Neural cell (in vitro differentiated cells): ENCODE measurements around the gene CPNE4. TPM values are rescaled to one million over a fixed set of nuclear protein-coding genes. Genes with fewer than 3 reads are reported as not detected.

Experiments used
- H2AFZ ChIP-seq: fragments of 200-600, 300-800 bp; sonication (generic), shearing (Covaris generic); 2 replicates; pipeline ENCODE4 v1.6.0; 2014; ENCODE audit warnings: low read depth, mild to moderate bottlenecking, antibody characterized with exemption, low read length, moderate library complexity
- H3F3A ChIP-seq: fragments of 200-600 bp; shearing (Covaris generic); 2 replicates; pipeline ENCODE4 v1.6.1; 2016; ENCODE audit warnings: mild to moderate bottlenecking, moderate library complexity, mixed read lengths, antibody characterized with exemption, low read length; ENCODE audit not compliant: insufficient read depth, poor library complexity, severe bottlenecking
- H3K27ac ChIP-seq: fragments of 200-600, 300-800 bp; sonication (generic), shearing (Covaris generic); 2 replicates; pipeline ENCODE4 v1.5.1; 2014; ENCODE audit warnings: mild to moderate bottlenecking, low read length, moderate library complexity
- H3K27me3 ChIP-seq: fragments of 300-800, 200-600 bp; sonication (generic), shearing (Covaris generic); 2 replicates; pipeline ENCODE4 v1.6.0; 2014; ENCODE audit warnings: mild to moderate bottlenecking, low read depth, low read length, moderate library complexity; ENCODE audit not compliant: insufficient read depth
- H3K36me3 ChIP-seq: fragments of 300-800, 200-600 bp; sonication (generic), shearing (Covaris generic); 2 replicates; pipeline ENCODE4 v1.5.1; 2014; ENCODE audit warnings: mild to moderate bottlenecking, antibody characterized with exemption, low read length, moderate library complexity; ENCODE audit not compliant: insufficient read depth
- H3K4me2 ChIP-seq: fragments of 300-800, 200-600 bp; sonication (generic), shearing (Covaris generic); 2 replicates; pipeline ENCODE4 v1.6.0; 2014; ENCODE audit warnings: mild to moderate bottlenecking, low read length
- H3K4me3 ChIP-seq: fragments of 300-800, 200-600 bp; sonication (generic), shearing (Covaris generic); 2 replicates; pipeline ENCODE4 v1.5.1; 2014; ENCODE audit warnings: mild to moderate bottlenecking, low read length, moderate library complexity
- H3K79me2 ChIP-seq: fragments of 200-600 bp; shearing (Covaris generic); replicated peaks from 2 replicates; pipeline ENCODE4 v1.6.0; 2014; ENCODE audit warnings: mild to moderate bottlenecking, low read length, moderate library complexity; ENCODE audit not compliant: insufficient read depth
- H3K9ac ChIP-seq: fragments of 300-800, 200-600 bp; sonication (generic), shearing (Covaris generic); 2 replicates; pipeline ENCODE4 v1.6.1; 2016; ENCODE audit warnings: mild to moderate bottlenecking, low read length, mixed read lengths
- H3K9me2 ChIP-seq: fragments of 200-600 bp; shearing (Covaris generic); 2 replicates; pipeline ENCODE4 v1.6.1; 2016; ENCODE audit warnings: mild to moderate bottlenecking, low read length, mixed read lengths; ENCODE audit not compliant: insufficient read depth
- H3K9me3 ChIP-seq: fragments of 200-600, 300-800 bp; sonication (generic), shearing (Covaris generic); 2 replicates; pipeline ENCODE4 v1.6.1; 2016; ENCODE audit warnings: mild to moderate bottlenecking, mixed run types, low read length, moderate library complexity, mixed read lengths
- H4K20me1 ChIP-seq: fragments of 200-600 bp; shearing (Covaris generic); 2 replicates; pipeline ENCODE4 v1.6.1; 2016; ENCODE audit warnings: mild to moderate bottlenecking, mixed run types; ENCODE audit not compliant: insufficient read depth
- CTCF ChIP-seq: fragments of 450-650 bp; IDR thresholded peaks from 2 replicates; pipeline ENCODE4 v1.5.1; 2014; ENCODE audit warnings: antibody characterized with exemption, mild to moderate bottlenecking, moderate library complexity; ENCODE audit not compliant: poor library complexity, severe bottlenecking
- EP300 ChIP-seq: fragments of 450-650 bp; conservative IDR thresholded peaks from 2 replicates; pipeline ENCODE4 v1.6.1; 2014; ENCODE audit warnings: antibody characterized with exemption, mild to moderate bottlenecking, moderate library complexity; ENCODE audit not compliant: poor library complexity, severe bottlenecking
- EZH2 ChIP-seq: fragments of 200-600, 300-800 bp; shearing (Covaris generic), sonication (generic); IDR thresholded peaks from 2 replicates; pipeline ENCODE4 v1.6.1; 2014; ENCODE audit warnings: antibody characterized with exemption, low read length, borderline replicate concordance, mild to moderate bottlenecking; ENCODE audit not compliant: insufficient read depth, poor library complexity, severe bottlenecking
- MXI1 ChIP-seq: fragments of 450-650 bp; conservative IDR thresholded peaks from 2 replicates; pipeline ENCODE4 v1.6.1; 2014; ENCODE audit warnings: antibody characterized with exemption, mild to moderate bottlenecking; ENCODE audit not compliant: poor library complexity, severe bottlenecking
- POLR2AphosphoS5 ChIP-seq: IDR thresholded peaks from 2 replicates; pipeline ENCODE4 v1.6.1; 2012
- RAD21 ChIP-seq: fragments of 450-650 bp; conservative IDR thresholded peaks from 2 replicates; pipeline ENCODE4 v1.6.1; 2014; ENCODE audit warnings: antibody characterized with exemption, mild to moderate bottlenecking, moderate library complexity
- REST ChIP-seq: IDR thresholded peaks from 2 replicates; pipeline ENCODE4 v1.6.1; 2012; ENCODE audit warnings: borderline replicate concordance
- SMC3 ChIP-seq: fragments of 450-650 bp; conservative IDR thresholded peaks from 2 replicates; pipeline ENCODE4 v1.6.1; 2014; ENCODE audit warnings: antibody characterized with exemption, mild to moderate bottlenecking, moderate library complexity; ENCODE audit not compliant: poor library complexity
- TAF1 ChIP-seq: IDR thresholded peaks from 2 replicates; pipeline ENCODE4 v1.6.1; 2012; ENCODE audit warnings: low read depth
- polyA plus RNA-seq: library from polyadenylated mRNA; depleted of rRNA; stranded (reverse); fragments of >200 nt; gene quantifications from 2 replicates; pipeline ENCODE4 v1.2.3, GENCODE V29; 2014

CPNE4 gene
- polyA plus RNA-seq, 1 donor from 2014 or later: 0.59 TPM

- H3K4me2 ChIP-seq: no peak overlapping the region
- TF ChIP-seq POLR2AphosphoS5: no peak
- TF ChIP-seq CTCF: no peak
- no peak for TF ChIP-seq EZH2
- TF ChIP-seq EP300: no peak
- no peak for TF ChIP-seq RAD21
- TF ChIP-seq MXI1: no peak
- no peak for TF ChIP-seq REST
- no peak for TF ChIP-seq TAF1
- no peak for TF ChIP-seq SMC3
- H3K27me3 ChIP-seq: no peaks in the 10 kb centered on the region
- peaks cover 4% of the 10 kb centered on the region for H3K9me3 ChIP-seq
- no peak overlapping the region for H3K27ac ChIP-seq
- no peaks in the 10 kb centered on the region for H3K36me3 ChIP-seq
- no peaks in the 10 kb centered on the region for H4K20me1 ChIP-seq
- no peak overlapping the region for H3K4me3 ChIP-seq
- no peak overlapping the region for H2AFZ ChIP-seq
- H3K9me2 ChIP-seq: no peaks in the 10 kb centered on the region
- H3K9ac ChIP-seq: no peak overlapping the region
- no peaks in the 10 kb centered on the region for H3F3A ChIP-seq
- H3K79me2 ChIP-seq: no peaks in the 10 kb centered on the region
These were observed 259.2 kb downstream of the CPNE4 start for GRCh38 chr3:131775650-131776049.

- no peaks in the 10 kb centered on the region for H3K9me3 ChIP-seq
These were observed 262.4 kb downstream of the CPNE4 start for GRCh38 chr3:131772269-131773026.

More at GRCh38 chr3:131772269-131773026, 262.4 kb downstream of the CPNE4 start:
- Histone ChIP-seq H3F3A (no peaks in the 10 kb centered on the region), H2AFZ (no peak overlapping the region), H3K79me2 (no peaks in the 10 kb centered on the region), H3K9me2 (no peaks in the 10 kb centered on the region), H3K36me3 (no peaks in the 10 kb centered on the region), H3K27ac (no peak overlapping the region), H3K9ac (no peak overlapping the region), H4K20me1 (no peaks in the 10 kb centered on the region), H3K27me3 (no peaks in the 10 kb centered on the region), H3K4me2 (no peak overlapping the region), H3K4me3 (no peak overlapping the region)
- TF ChIP-seq POLR2AphosphoS5 (no peak), EZH2 (no peak), MXI1 (no peak), TAF1 (no peak), RAD21 (no peak), SMC3 (no peak), CTCF (no peak), EP300 (no peak), REST (no peak)
